PC-3 (cell line): ENCODE results near the gene LPAR1. TPM values are rescaled to one million over a fixed set of nuclear protein-coding genes. Genes with fewer than 3 reads are reported as not detected.

Experiments used
- ATAC-seq: fragments of 200-7000 bp; cut with Tn5 transposase; 2 replicates; pipeline ENCODE4 v1.9.1; 2020; ENCODE audit warnings: mild to moderate bottlenecking, moderate library complexity
- BruUV-seq: library from RNA; stranded (reverse); fragments of 400-500 nt; replicated peaks from 2 replicates; lab custom pipeline; 2021; lab: Mats Ljungman, UMichigan
- CTCF ChIA-PET: fragments of 300-600 bp; sonication (Branson Sonifier 250); formaldehyde crosslinking; loops from one replicate; lab custom pipeline; 2022; ENCODE audit warnings: antibody characterized with exemption; lab: Charles Lee
- POLR2A ChIA-PET: fragments of 300-600 bp; sonication (Branson Sonifier 250); formaldehyde crosslinking; loops from one replicate; lab custom pipeline; 2022; ENCODE audit warnings: antibody characterized with exemption; ENCODE audit not compliant: unreplicated experiment; lab: Charles Lee
- DNase-seq: peaks from one replicate; pipeline ENCODE4 v3.0.0-alpha.2; 2015
- H2AFZ ChIP-seq: fragments of 300-600 bp; sonication (generic); 2 replicates; pipeline ENCODE4 v1.6.0; 2016; ENCODE audit warnings: antibody characterized with exemption, low read length
- H3F3A ChIP-seq: fragments of 300-600 bp; sonication (generic); one replicate; pipeline ENCODE4 v1.6.0; 2017; ENCODE audit warnings: antibody characterized with exemption, low read length, control low read depth, mild to moderate bottlenecking; ENCODE audit not compliant: unreplicated experiment
- H3K27ac ChIP-seq: fragments of 300-600 bp; sonication (generic); 2 replicates; pipeline ENCODE4 v1.5.1; 2016; ENCODE audit warnings: mild to moderate bottlenecking, low read length
- H3K27me3 ChIP-seq: fragments of 300-600 bp; sonication (generic); 2 replicates; pipeline ENCODE4 v1.6.1; 2016; ENCODE audit warnings: low read length, mixed read lengths
- H3K36me3 ChIP-seq: fragments of 300-600 bp; sonication (generic); 2 replicates; pipeline ENCODE4 v1.6.1; 2016; ENCODE audit warnings: low read depth, mixed run types, low read length, mixed read lengths
- H3K4me1 ChIP-seq: fragments of 300-600 bp; sonication (generic); 2 replicates; pipeline ENCODE4 v1.5.1; 2016; ENCODE audit warnings: low read length; ENCODE audit not compliant: insufficient read depth
- H3K4me2 ChIP-seq: fragments of 300-600 bp; sonication (generic); 2 replicates; pipeline ENCODE4 v1.6.0; 2016; ENCODE audit warnings: low read length
- H3K4me3 ChIP-seq: fragments of 300-600 bp; sonication (generic); 2 replicates; pipeline ENCODE4 v1.5.1; 2016; ENCODE audit warnings: mild to moderate bottlenecking, low read length, mixed read lengths
- H3K79me2 ChIP-seq: fragments of 300-600 bp; sonication (generic); 2 replicates; pipeline ENCODE4 v1.6.1; 2017; ENCODE audit warnings: low read length, mixed read lengths
- H3K9ac ChIP-seq: fragments of 300-600 bp; sonication (generic); 2 replicates; pipeline ENCODE4 v1.6.0; 2016; ENCODE audit warnings: mild to moderate bottlenecking, low read length
- H3K9me2 ChIP-seq: fragments of 300-600 bp; sonication (generic); replicated peaks from 2 replicates; pipeline ENCODE4 v1.6.1; 2016; ENCODE audit warnings: mixed run types, low read length, mixed read lengths
- H3K9me3 ChIP-seq: fragments of 300-600 bp; sonication (generic); 2 replicates; pipeline ENCODE4 v1.6.1; 2016; ENCODE audit warnings: low read length, mixed read lengths
- H4K20me1 ChIP-seq: fragments of 300-600 bp; sonication (generic); 2 replicates; pipeline ENCODE4 v1.6.1; 2016; ENCODE audit warnings: low read length, mixed read lengths
- EZH2 ChIP-seq: fragments of 300-600 bp; sonication (generic); IDR thresholded peaks from one replicate; pipeline ENCODE4 v1.6.1; 2017; ENCODE audit warnings: antibody characterized with exemption, mild to moderate bottlenecking, low read length; ENCODE audit not compliant: unreplicated experiment
- EZH2phosphoT487 ChIP-seq: fragments of 300-600 bp; sonication (generic); IDR thresholded peaks from 2 replicates; pipeline ENCODE4 v1.6.1; 2018; ENCODE audit warnings: mild to moderate bottlenecking, antibody characterized with exemption, low read length, borderline replicate concordance
- intact Hi-C: fragments of 100-400 bp; cut with micrococcal nuclease; formaldehyde crosslinking; loops from 2 replicates; pipeline ENCODE4 v1.9.0; 2023
- total RNA-seq: library from RNA; depleted of rRNA; stranded (reverse); fragments of >200 nt; gene quantifications from 2 replicates; pipeline ENCODE4 v1.2.3, GENCODE V29; 2014
- TF ChIP-seq, protein P1 (sequence below): fragments of 300-600 bp; sonication (generic); conservative IDR thresholded peaks from 2 replicates; pipeline ENCODE4 v1.5.1; 2017; ENCODE audit warnings: antibody characterized with exemption, low read depth, mild to moderate bottlenecking, low read length

The LPAR1 gene
- total RNA-seq, 1 experiment from 2014 or later, result 67.9 TPM

DNA sequence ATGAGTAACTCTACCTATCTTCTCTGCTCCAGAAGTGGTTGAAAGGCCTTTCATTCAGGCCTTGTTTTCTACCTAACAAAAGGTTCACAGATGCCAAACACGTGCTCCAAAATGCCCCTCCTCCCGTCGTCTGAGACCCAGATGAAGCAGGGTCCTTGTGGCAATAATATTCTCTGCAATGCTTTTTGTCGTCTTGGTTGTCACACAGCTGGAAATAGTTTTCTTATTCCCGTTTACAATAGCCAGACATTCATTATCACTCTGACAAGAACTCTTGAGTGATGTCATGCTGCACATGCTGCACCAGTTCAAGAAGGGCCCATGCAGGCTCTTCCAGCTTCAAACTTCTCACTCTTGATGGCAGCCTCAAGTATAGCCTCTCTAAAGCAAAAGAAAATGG lies 7.8 kb downstream of the LPAR1 start:
- ATAC-seq, result no peak
- H3K36me3 ChIP-seq, result peaks cover 40% of the 10 kb centered on the region
- H3K9me2 ChIP-seq, result no peaks in the 10 kb centered on the region
- DNase-seq, result no peak
- ChIA-PET POLR2A (no interaction called here), CTCF (no interaction called here)
- no peaks in the 10 kb centered on the region for H3K9me3 ChIP-seq
- H4K20me1 ChIP-seq, result no peaks in the 10 kb centered on the region
- H3K4me2 ChIP-seq, result no peak overlapping the region
- no peak overlapping the region for H3K27ac ChIP-seq
- no peaks in the 10 kb centered on the region for H3K27me3 ChIP-seq
- no peaks in the 10 kb centered on the region for H3F3A ChIP-seq
- H3K9ac ChIP-seq, result no peak overlapping the region
- TF ChIP-seq EZH2phosphoT487, result no peak
- no peak for TF ChIP-seq EZH2
- TF ChIP-seq, protein P1, sequence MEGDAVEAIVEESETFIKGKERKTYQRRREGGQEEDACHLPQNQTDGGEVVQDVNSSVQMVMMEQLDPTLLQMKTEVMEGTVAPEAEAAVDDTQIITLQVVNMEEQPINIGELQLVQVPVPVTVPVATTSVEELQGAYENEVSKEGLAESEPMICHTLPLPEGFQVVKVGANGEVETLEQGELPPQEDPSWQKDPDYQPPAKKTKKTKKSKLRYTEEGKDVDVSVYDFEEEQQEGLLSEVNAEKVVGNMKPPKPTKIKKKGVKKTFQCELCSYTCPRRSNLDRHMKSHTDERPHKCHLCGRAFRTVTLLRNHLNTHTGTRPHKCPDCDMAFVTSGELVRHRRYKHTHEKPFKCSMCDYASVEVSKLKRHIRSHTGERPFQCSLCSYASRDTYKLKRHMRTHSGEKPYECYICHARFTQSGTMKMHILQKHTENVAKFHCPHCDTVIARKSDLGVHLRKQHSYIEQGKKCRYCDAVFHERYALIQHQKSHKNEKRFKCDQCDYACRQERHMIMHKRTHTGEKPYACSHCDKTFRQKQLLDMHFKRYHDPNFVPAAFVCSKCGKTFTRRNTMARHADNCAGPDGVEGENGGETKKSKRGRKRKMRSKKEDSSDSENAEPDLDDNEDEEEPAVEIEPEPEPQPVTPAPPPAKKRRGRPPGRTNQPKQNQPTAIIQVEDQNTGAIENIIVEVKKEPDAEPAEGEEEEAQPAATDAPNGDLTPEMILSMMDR, result no peak
- BruUV-seq, result no TSS peak
- peaks cover 53% of the 10 kb centered on the region for H3K4me1 ChIP-seq
- intact Hi-C loops, result no loop called here
- peaks cover 99% of the 10 kb centered on the region for H3K79me2 ChIP-seq
- H3K4me3 ChIP-seq, result no peak overlapping the region
- H2AFZ ChIP-seq, result no peak overlapping the region

- Histone ChIP-seq H3K27ac (peak overlapping the region; percentile 69), H3K9me3 (no peaks in the 10 kb centered on the region), H4K20me1 (no peaks in the 10 kb centered on the region), H3K79me2 (peaks cover 95% of the 10 kb centered on the region), H3K4me1 (peaks cover 52% of the 10 kb centered on the region), H3K9ac (no peak overlapping the region), H3K36me3 (peaks cover 38% of the 10 kb centered on the region), H3K4me3 (0 out of 2 replicates have a peak overlapping the region, but pooled peaks have one; percentile 12), H3K27me3 (no peaks in the 10 kb centered on the region), H2AFZ (no peak overlapping the region), H3F3A (no peaks in the 10 kb centered on the region), H3K9me2 (no peaks in the 10 kb centered on the region), H3K4me2 (peak overlapping the region; percentile 48; the same call in 1 of the 2 replicates)
- TF ChIP-seq, protein P1, result no peak
- TF ChIP-seq EZH2, result no peak
- TF ChIP-seq EZH2phosphoT487, result no peak
- no peak for DNase-seq
- CTCF ChIA-PET, result no interaction called here
- BruUV-seq, result no TSS peak
- intact Hi-C loops, result no loop called here
- POLR2A ChIA-PET, result interaction anchor here (0.6 kb wide), 1 partner anchor 180 kb away, joined by 3 read pairs; no protein-coding TSS in a partner anchor
- ATAC-seq, result no peak
These were observed 9.0 kb downstream of the LPAR1 start for GRCh38 chr9:111029260-111029659.

DNA sequence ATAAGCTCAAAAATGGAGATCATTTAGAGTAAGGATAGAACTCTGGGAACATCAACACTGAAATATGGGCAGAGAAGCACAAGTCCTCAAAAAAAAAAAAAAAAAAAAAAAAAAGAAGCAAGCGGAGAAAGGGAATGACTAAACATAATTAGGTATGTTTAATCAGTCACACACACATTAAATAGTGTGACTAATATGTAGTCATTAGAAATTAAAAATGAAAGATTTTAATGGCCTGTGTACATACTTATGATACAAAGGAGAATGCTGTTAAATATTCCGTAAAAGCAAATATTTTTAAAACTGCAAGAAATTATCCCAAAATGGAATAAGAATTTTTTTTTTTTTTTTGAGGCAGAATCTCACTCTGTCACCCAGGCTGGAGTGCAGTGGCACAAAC lies 10.5 kb downstream of the LPAR1 start:
- Histone ChIP-seq H3K27me3 (no peaks in the 10 kb centered on the region), H3K4me3 (no peak overlapping the region), H3K9me3 (no peaks in the 10 kb centered on the region), H3K9me2 (no peaks in the 10 kb centered on the region), H2AFZ (no peak overlapping the region), H3K79me2 (peaks cover 94% of the 10 kb centered on the region), H3K36me3 (peaks cover 41% of the 10 kb centered on the region), H3F3A (no peaks in the 10 kb centered on the region), H3K4me1 (peaks cover 51% of the 10 kb centered on the region), H3K27ac (peak overlapping the region; percentile 69), H3K4me2 (0 out of 2 replicates have a peak overlapping the region, but pooled peaks have one; percentile 24), H4K20me1 (no peaks in the 10 kb centered on the region), H3K9ac (peak overlapping the region; percentile 26; the same call in 1 of the 2 replicates)
- TF ChIP-seq EZH2 (no peak), EZH2phosphoT487 (no peak)
- TF ChIP-seq, protein P1, result no peak
- peak; percentile 35 for DNase-seq
- no TSS peak for BruUV-seq
- CTCF ChIA-PET, result no interaction called here
- peak; percentile 58 for ATAC-seq
- POLR2A ChIA-PET, result interaction anchor here (0.7 kb wide), 1 partner anchor 387 kb away, joined by 3 read pairs; no protein-coding TSS in a partner anchor
- intact Hi-C loops, result no loop called here
